CD14-positive monocyte (primary cell): ENCODE results near the gene ARHGAP15. TPM values are rescaled to one million over a fixed set of nuclear protein-coding genes. Genes with fewer than 3 reads are reported as not detected.
A peak's percentile ranks its signal among the peaks of the same experiment; 100 is the strongest.

ENCODE experiments used
- DNase-seq, 3 donors: peaks; one replicate each; pipeline ENCODE4 v3.0.0-alpha.2; 2011 to 2022
- H2AFZ ChIP-seq: 2 replicates; pipeline ENCODE4 v1.6.0; 2012; ENCODE audit warnings: mild to moderate bottlenecking, low read depth, low read length, inconsistent platforms; ENCODE audit not compliant: insufficient read depth, poor library complexity, severe bottlenecking
- H3K27ac ChIP-seq, 2 donors: 1 replicate in 1 of 2; 2 replicates in 1 of 2; pipeline ENCODE4 v1.5.1; 2012 to 2013; ENCODE audit warnings: low read length in 2 of 2, control low read depth in 1 of 2, inconsistent platforms in 1 of 2, low read depth in 1 of 2, mild to moderate bottlenecking in 1 of 2
- H3K27me3 ChIP-seq, 2 donors: one replicate each; pipeline versions ENCODE4 v1.6.0 to v1.6.1; 2011 to 2013; ENCODE audit warnings: low read length in 2 of 2; ENCODE audit not compliant: control insufficient read depth in 2 of 2, insufficient read depth in 2 of 2
- H3K36me3 ChIP-seq, 2 donors: replicated peaks in 1 of 2; 1 replicate in 1 of 2; 2 replicates in 1 of 2; pipeline versions ENCODE4 v1.5.1 to v1.6.1; 2012 to 2013; ENCODE audit warnings: low read length in 2 of 2, control low read depth in 1 of 2, inconsistent platforms in 1 of 2, mild to moderate bottlenecking in 1 of 2; ENCODE audit not compliant: insufficient read depth in 2 of 2, control insufficient read depth in 1 of 2
- H3K4me1 ChIP-seq, 2 donors: 1 replicate in 1 of 2; 2 replicates in 1 of 2; pipeline versions ENCODE4 v1.5.1 to v1.6.1; 2012 to 2013; ENCODE audit warnings: low read length in 2 of 2, control low read depth in 1 of 2, inconsistent platforms in 1 of 2, mild to moderate bottlenecking in 1 of 2, moderate library complexity in 1 of 2; ENCODE audit not compliant: insufficient read depth in 2 of 2, control insufficient read depth in 1 of 2
- H3K4me2 ChIP-seq: replicated peaks from 2 replicates; pipeline ENCODE3; 2012; ENCODE audit warnings: low read length, moderate library complexity, mild to moderate bottlenecking; ENCODE audit not compliant: poor library complexity, severe bottlenecking; ENCODE audit errors: extremely low read depth
- H3K4me3 ChIP-seq, 3 experiments: fragments of 200-600 bp in 1 of 3; sonication (generic) in 1 of 3; replicated peaks in 1 of 3; 1 replicate in 2 of 3; 2 replicates in 1 of 3; pipeline ENCODE4 v1.5.1; 2011 to 2013; ENCODE audit warnings: low read length in 3 of 3, mild to moderate bottlenecking in 3 of 3, control low read depth in 2 of 3, low read depth in 2 of 3, inconsistent platforms in 1 of 3, moderate library complexity in 1 of 3
- H3K79me2 ChIP-seq: 2 replicates; pipeline ENCODE4 v1.6.0; 2012; ENCODE audit warnings: mild to moderate bottlenecking, control low read depth, inconsistent platforms, low read length, moderate library complexity; ENCODE audit not compliant: insufficient read depth
- H3K9ac ChIP-seq: 2 replicates; pipeline ENCODE4 v1.6.0; 2017; ENCODE audit warnings: low read length, mild to moderate bottlenecking; ENCODE audit not compliant: insufficient read depth, poor library complexity, severe bottlenecking
- H3K9me3 ChIP-seq, 2 donors: replicated peaks in 1 of 2; 1 replicate in 1 of 2; 2 replicates in 1 of 2; pipeline versions ENCODE4 v1.5.1 to v1.6.1; 2012 to 2013; ENCODE audit warnings: low read length in 2 of 2, control low read depth in 1 of 2; ENCODE audit not compliant: control insufficient read depth in 1 of 2, insufficient read depth in 1 of 2
- H4K20me1 ChIP-seq: 2 replicates; pipeline ENCODE4 v1.6.0; 2012; ENCODE audit warnings: mild to moderate bottlenecking, low read length, control low read depth, moderate library complexity; ENCODE audit not compliant: insufficient read depth
- H3K27ac Mint-ChIP-seq, 7 donors: one replicate each; pipeline ENCODE4 v1.8.0; 2020; ENCODE audit warnings: mild to moderate bottlenecking in 7 of 7, mixed read lengths in 7 of 7, moderate library complexity in 6 of 7, inconsistent platforms in 2 of 7
- H3K27me3 Mint-ChIP-seq, 3 donors: one replicate each; pipeline ENCODE4 v1.8.0; 2021 to 2022; ENCODE audit warnings: low read depth in 3 of 3, mild to moderate bottlenecking in 3 of 3, mixed read lengths in 3 of 3, moderate library complexity in 3 of 3, inconsistent platforms in 1 of 3
- H3K36me3 Mint-ChIP-seq, 2 donors: one replicate each; pipeline ENCODE4 v1.8.0; 2020; ENCODE audit warnings: mixed read lengths in 2 of 2, inconsistent platforms in 1 of 2, mild to moderate bottlenecking in 1 of 2
- H3K4me1 Mint-ChIP-seq: one replicate; pipeline ENCODE4 v1.8.0; 2020; ENCODE audit warnings: mild to moderate bottlenecking, mixed read lengths
- H3K4me3 Mint-ChIP-seq, 2 donors: one replicate each; pipeline ENCODE4 v1.8.0; 2020; ENCODE audit warnings: mild to moderate bottlenecking in 2 of 2, mixed read lengths in 2 of 2, moderate library complexity in 1 of 2
- H3K9me3 Mint-ChIP-seq, 7 donors: one replicate each; pipeline ENCODE4 v1.8.0; 2020 to 2022; ENCODE audit warnings: mixed read lengths in 7 of 7, mild to moderate bottlenecking in 6 of 7, moderate library complexity in 6 of 7, inconsistent platforms in 2 of 7
- WGBS: methylation state at CpG from one replicate; pipeline ENCODE4 v1.1.5; 2013; ENCODE audit warnings: missing lambda C conversion rate; ENCODE audit not compliant: insufficient coverage; 5-methylcytosine and 5-hydroxymethylcytosine counted together
- intact Hi-C, 2 donors: fragments of 100-400 bp; cut with micrococcal nuclease; formaldehyde crosslinking; loops; one replicate each; pipeline versions ENCODE4 v1.15.0 to v1.15.1; 2023
- polyA plus RNA-seq, 3 donors: library from polyadenylated mRNA; depleted of rRNA in 1 of 3; unstranded in 2 of 3; stranded (reverse) in 1 of 3; fragments of 300-500 nt in 2 of 3; fragments of >200 nt in 1 of 3; fragmentation: Illumina TruSeq in 2 of 3; gene quantifications; 1 replicate in 2 of 3; 2 replicates in 1 of 3; pipeline ENCODE4 v1.2.3, GENCODE V29; 2012 to 2021
- TF ChIP-seq, protein P1 (sequence below): fragments of 200-600 bp; IDR thresholded peaks from one replicate; pipeline ENCODE4 v1.8.0; 2022; ENCODE audit warnings: antibody characterized with exemption, mild to moderate bottlenecking

Gene ARHGAP15
- polyA plus RNA-seq, 3 donors, result 35.4 to 50.9 (median 50.7) TPM

DNA sequence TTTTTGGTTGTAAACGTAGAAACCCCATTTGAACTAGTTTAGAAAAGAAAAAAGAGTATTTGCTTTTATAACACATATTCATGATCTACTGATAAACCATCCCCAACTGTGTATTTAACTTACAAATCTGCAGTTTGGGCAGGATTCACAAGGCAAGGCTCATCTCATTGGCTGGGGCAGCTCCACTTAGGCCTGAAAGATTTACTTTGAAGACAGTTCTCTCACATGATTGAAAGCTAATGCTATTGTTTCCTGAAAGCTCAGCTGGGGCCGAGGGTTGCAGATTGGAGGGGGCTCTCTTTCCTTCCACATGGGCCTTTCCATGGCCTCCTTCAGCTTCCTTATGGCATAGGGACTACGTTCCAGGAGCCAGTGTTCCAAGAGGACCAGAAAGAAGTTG is 47.4 kb downstream of the ARHGAP15 start:
- no peak overlapping the region for H3K4me3 ChIP-seq
- no CpG with 5 or more reads among the region's 3 CpGs for WGBS
- TF ChIP-seq, protein P1, sequence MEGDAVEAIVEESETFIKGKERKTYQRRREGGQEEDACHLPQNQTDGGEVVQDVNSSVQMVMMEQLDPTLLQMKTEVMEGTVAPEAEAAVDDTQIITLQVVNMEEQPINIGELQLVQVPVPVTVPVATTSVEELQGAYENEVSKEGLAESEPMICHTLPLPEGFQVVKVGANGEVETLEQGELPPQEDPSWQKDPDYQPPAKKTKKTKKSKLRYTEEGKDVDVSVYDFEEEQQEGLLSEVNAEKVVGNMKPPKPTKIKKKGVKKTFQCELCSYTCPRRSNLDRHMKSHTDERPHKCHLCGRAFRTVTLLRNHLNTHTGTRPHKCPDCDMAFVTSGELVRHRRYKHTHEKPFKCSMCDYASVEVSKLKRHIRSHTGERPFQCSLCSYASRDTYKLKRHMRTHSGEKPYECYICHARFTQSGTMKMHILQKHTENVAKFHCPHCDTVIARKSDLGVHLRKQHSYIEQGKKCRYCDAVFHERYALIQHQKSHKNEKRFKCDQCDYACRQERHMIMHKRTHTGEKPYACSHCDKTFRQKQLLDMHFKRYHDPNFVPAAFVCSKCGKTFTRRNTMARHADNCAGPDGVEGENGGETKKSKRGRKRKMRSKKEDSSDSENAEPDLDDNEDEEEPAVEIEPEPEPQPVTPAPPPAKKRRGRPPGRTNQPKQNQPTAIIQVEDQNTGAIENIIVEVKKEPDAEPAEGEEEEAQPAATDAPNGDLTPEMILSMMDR, result no peak
- peaks cover 7% of the 10 kb centered on the region for H4K20me1 ChIP-seq
- no peaks in the 10 kb centered on the region for H3K4me1 ChIP-seq
- H3K27me3 ChIP-seq, result no peaks in the 10 kb centered on the region
- H3K36me3 ChIP-seq, result peaks cover 2 to 17% of the 10 kb centered on the region in 2 donors
- peak overlapping the region in 1 of 2 donors; percentile 43 for H3K27ac ChIP-seq
- Mint-ChIP-seq H3K4me1 (no peaks in the 10 kb centered on the region), H3K27me3 (no peaks in the 10 kb centered on the region), H3K9me3 (peaks cover 2 to 9% (median 5%) of the 10 kb centered on the region in 7 donors), H3K4me3 (no peak overlapping the region), H3K27ac (peak overlapping the region in 3 of 7 donors; percentile 11 to 80 (median 55)), H3K36me3 (peaks cover 23 to 30% of the 10 kb centered on the region in 2 donors)
- H3K4me2 ChIP-seq, result no peak overlapping the region
- peaks cover 81% of the 10 kb centered on the region for H3K79me2 ChIP-seq
- no peak for DNase-seq
- H2AFZ ChIP-seq, result no peak overlapping the region
- H3K9me3 ChIP-seq, result peaks cover 0 to 5% of the 10 kb centered on the region in 2 donors
- no peak overlapping the region for H3K9ac ChIP-seq
- intact Hi-C loops, result no loop called here

DNA sequence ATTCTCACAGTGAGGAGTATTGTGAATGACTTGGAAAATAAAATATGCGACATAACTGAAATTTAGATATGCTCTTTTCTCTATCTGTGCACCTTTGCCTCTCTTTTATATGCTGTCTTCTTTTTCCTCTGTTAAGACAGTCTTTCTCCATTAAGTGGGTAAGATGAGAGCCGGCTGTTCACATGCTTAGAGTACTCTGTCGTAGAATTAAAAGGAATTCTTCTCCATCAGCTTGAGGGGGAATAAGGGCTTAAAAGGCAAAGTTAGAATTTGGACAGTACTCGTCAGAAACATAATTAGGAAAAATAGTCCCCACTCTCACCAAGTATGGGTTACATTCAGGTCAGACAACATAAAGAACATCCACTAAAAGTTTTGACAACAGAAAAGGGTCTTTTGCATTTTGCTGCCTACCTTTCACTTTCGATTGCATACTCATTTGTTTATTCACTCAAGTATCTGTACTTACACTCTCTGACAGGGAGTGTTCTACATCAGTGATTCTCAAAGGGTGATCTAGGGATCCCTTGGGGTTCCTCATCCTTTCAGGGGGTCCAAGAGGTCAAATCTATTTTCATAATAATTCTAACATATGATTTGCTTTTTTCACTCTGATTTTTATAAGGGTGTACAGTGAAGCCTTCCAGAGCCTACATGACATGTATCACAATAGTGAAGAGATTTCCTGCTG is 48.0 kb downstream of the ARHGAP15 start:
- Histone ChIP-seq H3K9me3 (peaks cover 0 to 5% of the 10 kb centered on the region in 2 donors), H3K4me1 (no peaks in the 10 kb centered on the region), H4K20me1 (peaks cover 7% of the 10 kb centered on the region), H3K36me3 (peaks cover 2 to 11% of the 10 kb centered on the region in 2 donors), H3K4me2 (no peak overlapping the region), H3K4me3 (no peak overlapping the region), H3K27ac (peak overlapping the region in 1 of 2 donors; percentile 43), H3K27me3 (no peaks in the 10 kb centered on the region), H2AFZ (no peak overlapping the region), H3K79me2 (peaks cover 75% of the 10 kb centered on the region), H3K9ac (no peak overlapping the region)
- no CpG with 5 or more reads among the region's 5 CpGs for WGBS
- intact Hi-C loops, result no loop called here
- Mint-ChIP-seq H3K4me3 (no peak overlapping the region), H3K36me3 (peaks cover 23 to 27% of the 10 kb centered on the region in 2 donors), H3K4me1 (no peaks in the 10 kb centered on the region), H3K27me3 (no peaks in the 10 kb centered on the region), H3K27ac (peak overlapping the region in 2 of 7 donors; percentile 38 to 80), H3K9me3 (peaks cover 2 to 9% (median 5%) of the 10 kb centered on the region in 7 donors)
- TF ChIP-seq, protein P1, result no peak
- DNase-seq, result no peak
